ENCODE data around the gene GNG12. TPM values are rescaled to one million over a fixed set of nuclear protein-coding genes. Genes with fewer than 3 reads are reported as not detected.

GNG12 gene
- total and polyA plus RNA-seq, 9 of the 15 experiments (the other 6 are each of a cell fraction or from before 2014, with no cell fraction given) = 2.6 to 6.0 (median 4.1) TPM

GRCh38 chr1:67683766-67684525 lies 149.3 kb downstream of the GNG12 start (continued):
- no peak for TF ChIP-seq ZNF518B (CRISPR knock-in tag; IDR thresholded peaks at IDR 0.05)
- TF ChIP-seq ARID1B (IDR thresholded peaks at IDR 0.05) = peak; percentile 39
- TF ChIP-seq ZNF609 (CRISPR knock-in tag; IDR thresholded peaks at IDR 0.05; ENCODE audit: borderline replicate concordance) = no peak
- no peak for TF ChIP-seq TFE3 (CRISPR knock-in tag; IDR thresholded peaks at IDR 0.05)
- TF ChIP-seq TARDBP (IDR thresholded peaks at IDR 0.05) = 0 out of 2 replicates have a peak, but pooled peaks have one; percentile 10
- no peak for TF ChIP-seq POLR3G (IDR thresholded peaks at IDR 0.05; ENCODE audit: extremely low read depth, insufficient read length, insufficient replicate concordance)
- TF ChIP-seq C11orf30 (IDR thresholded peaks at IDR 0.05; ENCODE audit: low read depth) = peak; percentile 77
- TF ChIP-seq SMARCA4 (IDR thresholded peaks at IDR 0.05) = no peak; the same call in 1 of the 2 replicates
- peak; percentile 33; the same call in 1 of the 2 replicates for TF ChIP-seq POLR2AphosphoS5 (IDR thresholded peaks at IDR 0.05; ENCODE audit: control insufficient read depth, insufficient read depth, low read depth, low read length)
- TF ChIP-seq HNRNPH1 (optimal IDR thresholded peaks at IDR 0.05; ENCODE audit: low read depth, low read length) = no peak
- TF ChIP-seq HDAC1 (IDR thresholded peaks at IDR 0.05) = no peak; a peak in 1 of 4 replicates
- TF ChIP-seq, protein P1, sequence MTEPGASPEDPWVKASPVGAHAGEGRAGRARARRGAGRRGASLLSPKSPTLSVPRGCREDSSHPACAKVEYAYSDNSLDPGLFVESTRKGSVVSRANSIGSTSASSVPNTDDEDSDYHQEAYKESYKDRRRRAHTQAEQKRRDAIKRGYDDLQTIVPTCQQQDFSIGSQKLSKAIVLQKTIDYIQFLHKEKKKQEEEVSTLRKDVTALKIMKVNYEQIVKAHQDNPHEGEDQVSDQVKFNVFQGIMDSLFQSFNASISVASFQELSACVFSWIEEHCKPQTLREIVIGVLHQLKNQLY (CRISPR knock-in tag; conservative IDR thresholded peaks at IDR 0.05) = 0 out of 4 replicates have a peak, but pooled peaks of 1 of the 2 experiments have one; percentile 43
- no peak for TF ChIP-seq ZNF77 (CRISPR knock-in tag; IDR thresholded peaks at IDR 0.05)
- no peak for TF ChIP-seq MAZ (CRISPR knock-in tag; conservative IDR thresholded peaks at IDR 0.05 in 1 of 2, IDR thresholded peaks at IDR 0.05 in 1 of 2)
- no peak for TF ChIP-seq MCM7 (IDR thresholded peaks at IDR 0.05)
- no peak for TF ChIP-seq PRPF4 (IDR thresholded peaks at IDR 0.05; ENCODE audit: insufficient read depth, low read depth, low read length, poor library complexity, severe bottlenecking)

Data from K562 (cell line).